DOHH2 (cell line): ENCODE data around the gene STIP1.

Source experiments
- H3F3A ChIP-seq: fragments of 200-600 bp; sonication (generic), shearing (Covaris generic); 2 replicates; pipeline ENCODE4 v1.6.0; 2016; ENCODE audit warnings: antibody characterized with exemption, mild to moderate bottlenecking; ENCODE audit not compliant: control insufficient read depth, insufficient read depth
- H3K27ac ChIP-seq: fragments of 200-600 bp; sonication (generic); 2 replicates; pipeline ENCODE4 v1.5.1; 2014; ENCODE audit warnings: low read depth, mild to moderate bottlenecking, low read length, moderate library complexity
- H3K27me3 ChIP-seq: fragments of 200-600 bp; sonication (generic); 2 replicates; pipeline ENCODE4 v1.6.1; 2014; ENCODE audit warnings: mild to moderate bottlenecking, low read length, mixed read lengths; ENCODE audit not compliant: control insufficient read depth
- H3K36me3 ChIP-seq: fragments of 200-600 bp; sonication (generic); 2 replicates; pipeline ENCODE4 v1.6.1; 2014; ENCODE audit warnings: mild to moderate bottlenecking, low read length, moderate library complexity, mixed read lengths; ENCODE audit not compliant: control insufficient read depth
- H3K4me1 ChIP-seq: fragments of 200-600 bp; sonication (generic); 2 replicates; pipeline ENCODE4 v1.6.1; 2014; ENCODE audit warnings: mild to moderate bottlenecking, low read length, mixed read lengths; ENCODE audit not compliant: control insufficient read depth
- H3K4me2 ChIP-seq: fragments of 200-600 bp; sonication (generic); 2 replicates; pipeline ENCODE4 v1.6.0; 2014; ENCODE audit warnings: mild to moderate bottlenecking, low read length, moderate library complexity
- H3K4me3 ChIP-seq: fragments of 200-600 bp; sonication (generic); 2 replicates; pipeline ENCODE4 v1.5.1; 2014; ENCODE audit warnings: mild to moderate bottlenecking, low read length, mixed read lengths
- H3K79me2 ChIP-seq: fragments of 200-600 bp; sonication (generic); 2 replicates; pipeline ENCODE4 v1.6.1; 2014; ENCODE audit warnings: mild to moderate bottlenecking, low read length, mixed read lengths; ENCODE audit not compliant: control insufficient read depth
- H3K9me2 ChIP-seq: fragments of 200-600 bp; sonication (generic); replicated peaks from 2 replicates; pipeline ENCODE4 v1.6.1; 2014; ENCODE audit warnings: mild to moderate bottlenecking, low read length, mixed read lengths; ENCODE audit not compliant: control insufficient read depth
- H3K9me3 ChIP-seq: fragments of 200-600 bp; sonication (generic); 2 replicates; pipeline ENCODE4 v1.6.1; 2014; ENCODE audit warnings: antibody characterized with exemption, low read length, mixed read lengths; ENCODE audit not compliant: control insufficient read depth, insufficient read depth
- H4K20me1 ChIP-seq: fragments of 200-600 bp; sonication (generic); 2 replicates; pipeline ENCODE4 v1.6.0; 2014; ENCODE audit warnings: low read depth, mild to moderate bottlenecking, antibody characterized with exemption, low read length, moderate library complexity; ENCODE audit not compliant: control insufficient read depth, insufficient read depth
- CTCF ChIP-seq: fragments of 200-600 bp; sonication (generic); IDR thresholded peaks from one replicate; pipeline ENCODE4 v1.5.1; 2014; ENCODE audit warnings: antibody characterized with exemption, mild to moderate bottlenecking, low read depth, low read length; ENCODE audit not compliant: poor library complexity, severe bottlenecking
- EZH2phosphoT487 ChIP-seq: fragments of 200-600 bp; sonication (generic); IDR thresholded peaks from 2 replicates; pipeline ENCODE4 v1.6.1; 2017; ENCODE audit warnings: borderline replicate concordance, mild to moderate bottlenecking, antibody characterized with exemption, low read length, moderate library complexity, mixed read lengths

Gene STIP1

DNA sequence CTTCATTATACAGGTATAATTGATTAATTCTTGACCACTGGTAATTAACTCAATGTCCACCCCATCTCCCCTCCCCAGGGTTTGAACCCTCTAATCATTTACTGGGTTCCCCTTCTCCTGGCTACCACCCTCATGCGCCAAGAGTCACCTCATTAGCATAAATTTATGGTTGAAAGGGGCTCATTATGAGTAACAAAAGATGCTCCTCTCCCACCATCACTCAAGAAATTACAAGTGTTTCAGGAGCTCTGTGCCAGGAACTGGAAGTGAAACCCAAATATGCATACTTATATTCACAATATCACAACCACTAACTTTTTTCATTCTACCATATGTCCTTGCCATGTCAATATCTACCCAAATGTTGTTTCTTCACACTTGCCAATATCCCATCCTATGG, 7.8 kb upstream of the STIP1 start:
- TF ChIP-seq CTCF (no peak), EZH2phosphoT487 (no peak)

DNA sequence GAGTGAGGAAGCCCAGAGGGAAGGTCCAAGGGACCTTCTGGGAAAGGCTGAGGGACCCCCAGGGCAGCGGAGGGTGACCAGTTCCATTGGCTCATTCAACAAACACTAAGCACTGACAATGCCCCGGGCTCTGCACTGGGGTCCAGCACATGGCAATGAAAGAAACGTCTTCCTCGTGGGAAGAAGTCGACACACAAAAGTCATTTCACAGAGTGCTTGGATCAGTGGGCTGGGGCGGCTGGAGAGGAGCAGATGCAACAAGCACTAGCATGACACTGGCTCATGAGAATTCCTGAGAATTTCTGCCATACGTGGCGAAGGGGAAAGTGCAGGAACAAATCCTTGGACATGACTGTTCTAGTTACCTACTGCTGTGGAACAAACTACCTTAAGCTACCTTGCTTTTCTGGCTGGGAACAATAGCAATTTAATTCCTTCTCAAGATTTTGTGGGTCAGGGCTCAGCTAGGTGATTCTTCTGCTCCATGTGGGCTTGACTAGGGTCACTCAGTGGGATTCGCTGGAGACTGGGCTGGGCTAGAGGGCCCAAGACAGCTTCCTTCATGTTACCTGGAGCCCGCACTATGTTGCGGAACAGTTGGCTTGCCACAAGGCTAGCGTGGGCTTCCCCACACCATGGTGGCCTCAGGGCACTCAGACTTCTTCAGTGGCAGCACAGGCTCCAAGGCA, 6.9 kb upstream of the STIP1 start:
- Histone ChIP-seq H3K9me3 (no peaks in the 10 kb centered on the region), H4K20me1 (0 out of 2 replicates have a peak, but pooled peaks cover 6% of the 10 kb centered on the region), H3K27me3 (no peaks in the 10 kb centered on the region), H3K27ac (no peak overlapping the region), H3F3A (peaks cover 6% of the 10 kb centered on the region), H3K9me2 (no peaks in the 10 kb centered on the region), H3K4me3 (no peak overlapping the region), H3K36me3 (peaks cover 3% of the 10 kb centered on the region; the same call in 1 of the 2 replicates), H3K79me2 (peaks cover 35% of the 10 kb centered on the region), H3K4me2 (no peak overlapping the region), H3K4me1 (peaks cover 55% of the 10 kb centered on the region)
- TF ChIP-seq CTCF (no peak), EZH2phosphoT487 (no peak)

More for the DNA sequence above, 7.8 kb upstream of the STIP1 start:
- Histone ChIP-seq H3K36me3 (peaks cover 3% of the 10 kb centered on the region; the same call in 1 of the 2 replicates), H3F3A (peaks cover 6% of the 10 kb centered on the region), H3K27ac (no peak overlapping the region), H3K4me1 (peaks cover 51% of the 10 kb centered on the region), H4K20me1 (0 out of 2 replicates have a peak, but pooled peaks cover 6% of the 10 kb centered on the region), H3K9me3 (no peaks in the 10 kb centered on the region), H3K27me3 (no peaks in the 10 kb centered on the region), H3K4me3 (no peak overlapping the region), H3K9me2 (no peaks in the 10 kb centered on the region), H3K4me2 (no peak overlapping the region), H3K79me2 (peaks cover 26% of the 10 kb centered on the region)

DNA sequence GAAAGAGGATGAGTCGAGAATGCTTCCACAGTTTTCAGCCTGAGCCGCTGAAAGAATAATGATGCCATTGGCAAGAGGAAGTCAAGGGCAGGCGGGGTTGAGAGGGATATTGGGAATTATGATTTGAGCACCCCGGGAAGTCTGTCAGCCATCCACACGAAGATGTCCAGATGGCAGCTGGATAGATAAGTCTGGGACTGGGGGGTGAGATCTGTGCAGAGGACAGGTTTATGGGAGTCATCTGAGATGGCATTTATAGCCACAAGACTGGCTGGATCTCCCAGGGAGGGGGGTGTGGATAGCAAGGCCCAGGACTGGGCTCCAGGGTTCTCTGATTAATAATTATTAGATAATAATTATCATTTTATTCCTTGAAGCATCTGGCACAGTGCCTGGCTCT, 5.1 kb upstream of the STIP1 start:
- TF ChIP-seq EZH2phosphoT487 (no peak), CTCF (no peak)
- H3K27ac ChIP-seq, result peak overlapping the region; percentile 14; the same call in 1 of the 2 replicates
- peak overlapping the region; percentile 83 for H3K4me2 ChIP-seq
- no peaks in the 10 kb centered on the region for H3K27me3 ChIP-seq
- H3K79me2 ChIP-seq, result peaks cover 49% of the 10 kb centered on the region
- H3F3A ChIP-seq, result peaks cover 6% of the 10 kb centered on the region
- H3K9me3 ChIP-seq, result no peaks in the 10 kb centered on the region
- H3K4me1 ChIP-seq, result peaks cover 51% of the 10 kb centered on the region
- H3K4me3 ChIP-seq, result peak overlapping the region; percentile 60
- peaks cover 3% of the 10 kb centered on the region; the same call in 1 of the 2 replicates for H3K36me3 ChIP-seq
- H4K20me1 ChIP-seq, result 0 out of 2 replicates have a peak, but pooled peaks cover 6% of the 10 kb centered on the region
- H3K9me2 ChIP-seq, result no peaks in the 10 kb centered on the region
